GM19438 (cell line): ENCODE results near the gene CYB5D1.

Source experiments
- ATAC-seq: cut with Tn5 transposase; IDR thresholded peaks from one replicate; pipeline ENCODE4 v1.9.1; 2021; ENCODE audit warnings: low read depth; ENCODE audit not compliant: unreplicated experiment

CYB5D1 gene

GRCh38 chr17:7843536-7844291, 14.1 kb upstream of the CYB5D1 start:
- peak; percentile 26 for ATAC-seq

DNA sequence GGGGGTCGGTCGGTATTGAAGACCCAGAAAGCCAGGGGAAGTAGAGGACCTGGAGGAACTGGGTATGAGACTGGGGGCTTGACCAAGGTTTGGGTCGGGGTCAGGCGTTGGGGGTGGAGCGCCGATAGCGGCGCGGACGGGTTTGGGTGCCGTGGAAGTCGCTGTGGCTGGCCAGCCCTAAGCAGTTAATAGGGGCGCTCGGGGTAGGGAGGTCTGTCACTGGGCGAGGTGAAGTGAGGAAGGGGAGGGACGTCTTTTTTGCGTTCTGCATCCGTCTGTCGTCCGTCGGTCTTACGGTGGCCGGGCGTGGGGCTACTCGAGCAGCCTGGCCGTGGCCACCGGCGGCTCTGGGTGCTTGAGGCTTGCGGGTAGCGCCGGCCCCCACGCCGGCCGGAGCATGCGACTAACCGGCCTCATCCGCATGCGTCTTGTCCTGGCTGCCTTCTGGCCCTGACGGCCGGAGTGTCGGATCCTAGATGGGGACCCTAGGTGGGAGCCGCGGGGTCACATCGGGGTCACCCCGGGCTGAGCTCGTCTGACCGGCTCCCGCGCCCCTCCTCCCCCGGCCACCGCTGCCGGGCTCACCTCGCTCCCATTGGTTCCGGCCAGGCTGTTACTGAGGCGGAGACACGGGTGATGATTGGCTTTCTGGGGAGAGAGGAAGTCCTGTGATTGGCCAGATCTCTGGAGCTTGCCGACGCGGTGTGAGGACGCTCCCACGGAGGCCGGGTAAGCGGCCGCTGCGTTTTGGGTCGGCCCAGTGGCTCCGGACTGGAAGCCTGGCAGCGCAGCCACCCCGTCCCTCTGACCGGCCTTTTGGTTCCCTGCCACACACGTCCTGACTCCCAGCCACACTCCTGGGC, 13.3 kb upstream of the CYB5D1 start:
- ATAC-seq: peak; percentile 42

GRCh38 chr17:7845359-7846062, 12.3 kb upstream of the CYB5D1 start:
- ATAC-seq: no peak

DNA sequence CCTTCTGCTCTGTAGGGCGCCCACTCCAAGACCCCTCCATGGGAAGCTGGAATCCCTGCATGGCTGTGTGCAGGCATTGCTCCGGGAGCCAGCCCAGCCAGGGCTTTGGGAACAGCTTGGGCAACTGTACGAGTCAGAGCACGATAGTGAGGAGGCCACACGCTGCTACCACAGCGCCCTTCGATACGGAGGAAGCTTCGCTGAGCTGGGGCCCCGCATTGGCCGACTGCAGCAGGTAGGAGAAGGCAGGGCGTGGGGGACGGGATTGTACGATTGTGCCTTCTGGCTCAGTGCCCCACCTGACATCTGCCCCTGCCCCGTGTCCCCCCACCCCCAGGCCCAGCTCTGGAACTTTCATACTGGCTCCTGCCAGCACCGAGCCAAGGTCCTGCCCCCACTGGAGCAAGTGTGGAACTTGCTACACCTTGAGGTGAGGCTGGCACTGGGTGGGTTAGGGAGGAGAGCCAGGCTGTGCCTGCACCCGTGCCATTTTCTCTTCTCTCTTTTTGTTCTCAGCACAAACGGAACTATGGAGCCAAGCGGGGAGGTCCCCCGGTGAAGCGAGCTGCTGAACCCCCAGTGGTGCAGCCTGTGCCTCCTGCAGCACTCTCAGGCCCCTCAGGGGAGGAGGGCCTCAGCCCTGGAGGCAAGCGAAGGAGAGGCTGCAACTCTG, 11.6 kb upstream of the CYB5D1 start:
- ATAC-seq: no peak

GRCh38 chr17:7846765-7847661, 10.8 kb upstream of the CYB5D1 start:
- ATAC-seq: no peak

GRCh38 chr17:7848131-7848579, 9.6 kb upstream of the CYB5D1 start:
- ATAC-seq: no peak

- ATAC-seq: no peak
Observed at GRCh38 chr17:7848739-7849129, 9.1 kb upstream of the CYB5D1 start.

DNA sequence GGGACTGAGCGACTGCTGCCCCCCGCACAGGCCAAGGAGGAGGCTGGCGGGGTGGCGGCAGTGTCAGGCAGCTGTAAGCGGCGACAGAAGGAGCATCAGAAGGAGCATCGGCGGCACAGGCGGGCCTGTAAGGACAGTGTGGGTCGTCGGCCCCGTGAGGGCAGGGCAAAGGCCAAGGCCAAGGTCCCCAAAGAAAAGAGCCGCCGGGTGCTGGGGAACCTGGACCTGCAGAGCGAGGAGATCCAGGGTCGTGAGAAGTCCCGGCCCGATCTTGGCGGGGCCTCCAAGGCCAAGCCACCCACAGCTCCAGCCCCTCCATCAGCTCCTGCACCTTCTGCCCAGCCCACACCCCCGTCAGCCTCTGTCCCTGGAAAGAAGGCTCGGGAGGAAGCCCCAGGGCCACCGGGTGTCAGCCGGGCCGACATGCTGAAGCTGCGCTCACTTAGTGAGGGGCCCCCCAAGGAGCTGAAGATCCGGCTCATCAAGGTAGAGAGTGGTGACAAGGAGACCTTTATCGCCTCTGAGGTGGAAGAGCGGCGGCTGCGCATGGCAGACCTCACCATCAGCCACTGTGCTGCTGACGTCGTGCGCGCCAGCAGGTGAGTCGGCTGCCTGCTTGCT, 8.6 kb upstream of the CYB5D1 start:
- ATAC-seq: no peak

GRCh38 chr17:7849751-7850504, 7.9 kb upstream of the CYB5D1 start:
- no peak for ATAC-seq

GRCh38 chr17:7850701-7851437, 6.9 kb upstream of the CYB5D1 start:
- ATAC-seq: no peak

GRCh38 chr17:7851438-7852261, 6.2 kb upstream of the CYB5D1 start:
- no peak for ATAC-seq

- no peak for ATAC-seq
Observed at GRCh38 chr17:7852262-7852670, 5.5 kb upstream of the CYB5D1 start.

- ATAC-seq: no peak
Observed at GRCh38 chr17:7852919-7853690, 4.7 kb upstream of the CYB5D1 start.

DNA sequence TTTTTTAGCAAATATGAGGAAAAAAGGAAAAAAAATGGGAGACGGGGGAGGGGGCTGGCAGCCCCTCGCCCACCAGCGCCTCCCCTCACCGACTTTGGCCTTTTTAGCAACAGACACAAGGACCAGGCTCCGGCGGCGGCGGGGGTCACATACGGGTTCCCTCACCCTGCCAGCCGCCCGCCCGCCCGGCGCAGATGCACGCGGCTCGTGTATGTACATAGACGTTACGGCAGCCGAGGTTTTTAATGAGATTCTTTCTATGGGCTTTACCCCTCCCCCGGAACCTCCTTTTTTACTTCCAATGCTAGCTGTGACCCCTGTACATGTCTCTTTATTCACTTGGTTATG, 4.1 kb upstream of the CYB5D1 start:
- no peak for ATAC-seq

GRCh38 chr17:7854078-7854777, 3.6 kb upstream of the CYB5D1 start:
- ATAC-seq: no peak
